Bronchus fibroblast of lung (primary cell): Measurements from ENCODE around the gene CYP4Z1. TPM values are rescaled to one million over a fixed set of nuclear protein-coding genes. Genes with fewer than 3 reads are reported as not detected.

Experiments used
- total RNA-seq: library from RNA; depleted of rRNA; stranded (reverse); fragments of >200 nt; gene quantifications from 2 replicates; pipeline ENCODE4 v1.2.3, GENCODE V29; 2015

CYP4Z1 gene
- not detected in 2 replicates for total RNA-seq

GRCh38 chr1:47067097-47067594, at the start of gene CYP4Z1:
TSS of gene CYP4Z1 (plus strand) at chr1:47067231. CDS start at chr1:47067491, 260 bp downstream.

GRCh38 chr1:47023268-47024140, 43.5 kb upstream of the CYP4Z1 start, which contains the start of gene CYP4X1:
TSS of gene CYP4X1 (plus strand) at chr1:47023669. CDS start at chr1:47023818, 149 bp downstream.

GRCh38 chr1:47137198-47137597, 70.2 kb downstream of the CYP4Z1 start, which contains the start of gene CYP4A22:
TSS of gene CYP4A22 (plus strand) at chr1:47137441. CDS start at chr1:47137486, 45 bp downstream.

Other genes starting within 250 kb of the CYP4Z1 start
- gene CYP4A11, start 125.8 kb upstream of the CYP4Z1 start, total RNA-seq = not detected in 2 replicates
- under 0.01 TPM in 1 of 2 replicates, not detected in the other for gene CYP4X1, start 43.6 kb upstream of the CYP4Z1 start, total RNA-seq
- not detected in 2 replicates for gene CYP4A22, start 70.2 kb downstream of the CYP4Z1 start, total RNA-seq
- gene PDZK1IP1, start 122.8 kb downstream of the CYP4Z1 start, total RNA-seq = not detected in 2 replicates
- gene TAL1, start 165.0 kb downstream of the CYP4Z1 start, total RNA-seq = not detected in 2 replicates
- gene STIL, start 246.9 kb downstream of the CYP4Z1 start, total RNA-seq = 13.8 and 16.0 TPM in 2 replicates